ENCODE data around the gene TMEM272. TPM values are rescaled to one million over a fixed set of nuclear protein-coding genes. Genes with fewer than 3 reads are reported as not detected.

TMEM272 gene
- total and polyA plus RNA-seq, 9 of the 15 experiments (the other 6 are each of a cell fraction or from before 2014, with no cell fraction given), result 0.04 to 0.16 (median 0.06) TPM; not detected in 2

DNA sequence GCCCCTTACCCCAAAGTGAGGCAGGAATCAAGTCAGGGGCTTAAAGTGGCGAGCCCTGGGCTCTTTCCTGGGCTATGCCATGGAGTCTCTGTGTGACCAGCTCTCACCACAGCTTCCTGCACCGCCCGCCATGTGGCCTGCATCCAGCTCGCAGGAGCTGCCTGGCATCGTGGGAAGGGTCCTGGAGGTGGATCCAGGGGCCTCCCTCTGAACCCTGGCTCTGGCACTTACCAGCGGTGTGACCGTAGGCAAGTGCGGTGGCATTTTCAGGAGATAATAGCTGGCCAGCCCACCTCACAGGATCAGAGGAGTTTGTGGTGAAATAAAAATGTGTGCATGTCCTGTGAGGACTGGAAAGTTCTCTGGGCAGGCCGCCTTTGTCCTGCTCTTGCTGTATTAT lies 67.1 kb downstream of the TMEM272 start (continued):
- no peak for TF ChIP-seq TSC22D4 (tag; IDR thresholded peaks at IDR 0.05)

GRCh38 chr13:51776179-51776578 lies 68.8 kb downstream of the TMEM272 start:
- in situ Hi-C loops (cut with MboI) (no loop called here), intact Hi-C loops (cut with micrococcal nuclease) (no loop called here)
- BruUV-seq (replicated peaks), result no TSS peak
- peaks cover 0 to 15% of the 10 kb centered on the region in 2 experiments; a peak in 3 of 5 replicates for H3K27me3 ChIP-seq (ENCODE audit: control insufficient read depth in 2 of 2, insufficient read depth in 2 of 2, low read length in 2 of 2)
- no peaks in the 10 kb centered on the region for H3K9me3 ChIP-seq (replicated peaks; ENCODE audit: control insufficient read depth, insufficient read depth, low read depth, low read length)
- H3K4me2 ChIP-seq (ENCODE audit: insufficient read depth, low read length), result no peak overlapping the region
- no peak overlapping the region for H3K27ac ChIP-seq (ENCODE audit: extremely low read depth, low read depth, low read length)
- no peaks in the 10 kb centered on the region for H3K79me2 ChIP-seq (ENCODE audit: control insufficient read depth, insufficient read depth, low read length)
- no peaks in the 10 kb centered on the region for H3K36me3 ChIP-seq (ENCODE audit: control insufficient read depth, insufficient read depth, low read length)
- ATAC-seq (no peak), FAIRE-seq (no peak), DNase-seq (ENCODE audit: extremely low read depth in 1 of 4, low spot score in 3 of 4) (no peak)
- no peaks in the 10 kb centered on the region for H4K20me1 ChIP-seq (replicated peaks; ENCODE audit: control insufficient read depth, insufficient read depth, low read length)
- H3K4me3 ChIP-seq, result no peak overlapping the region
- ChIA-PET CTCF (ENCODE audit: low intra/inter-chr PET ratio) (no interaction called here), POLR2A (no interaction called here)
- no peak overlapping the region for H2AFZ ChIP-seq (ENCODE audit: low read depth, low read length)
- H3K4me1 ChIP-seq (replicated peaks in 1 of 2; ENCODE audit: control insufficient read depth in 2 of 2, insufficient read depth in 2 of 2, low read length in 2 of 2), result no peaks in the 10 kb centered on the region; a peak in 1 of 5 replicates
- 31% methylated on average over 6 of the region's 7 CpGs for WGBS (ENCODE audit: insufficient coverage, low coverage, missing lambda C conversion rate)
- TF ChIP-seq CBX1 (IDR thresholded peaks at IDR 0.05; ENCODE audit: low read depth), result no peak
- TF ChIP-seq CHD1 (IDR thresholded peaks at IDR 0.05; ENCODE audit: low read length), result no peak
- TF ChIP-seq RAD21 (CRISPR knock-in tag; conservative IDR thresholded peaks at IDR 0.05 in 1 of 2, IDR thresholded peaks at IDR 0.05 in 1 of 2), result no peak
- no peak for TF ChIP-seq ID3 (CRISPR knock-in tag; IDR thresholded peaks at IDR 0.05)
- no peak for TF ChIP-seq ID3 (tag; IDR thresholded peaks at IDR 0.05)
- no peak for TF ChIP-seq DACH1 (IDR thresholded peaks at IDR 0.05; ENCODE audit: partially characterized antibody)
- no peak for TF ChIP-seq XRCC5 (IDR thresholded peaks at IDR 0.05; ENCODE audit: low read depth, low read length)
- no peak for TF ChIP-seq RERE (CRISPR knock-in tag; IDR thresholded peaks at IDR 0.05; ENCODE audit: borderline replicate concordance)
- TF ChIP-seq DNMT1 (IDR thresholded peaks at IDR 0.05), result no peak
- TF ChIP-seq HDAC6 (IDR thresholded peaks at IDR 0.05; ENCODE audit: low read depth, low read length), result no peak
- no peaks in the 10 kb centered on the region for H3K9me1 ChIP-seq (ENCODE audit: control insufficient read depth, insufficient read depth, low read length)
- no peak overlapping the region for H3K9ac ChIP-seq (ENCODE audit: insufficient read depth in 1 of 2, low read depth in 2 of 2, low read length in 2 of 2)
